ENCODE data around the gene ATP1A4.
"Not testable (repeated sequence)": the region's sequence is repeated elsewhere in the genome, so short reads cannot be mapped to it uniquely, and the experiment has no call there.

Gene ATP1A4

GRCh38 chr1:160151303-160151702 lies at the start of gene ATP1A4:
ATP1A4 (plus strand) TSS chr1:160151603; CDS start chr1:160152041, 438 bp downstream.
- no peak for DNase-seq (ENCODE audit: low read depth in 2 of 2)

GRCh38 chr1:160101717-160102522 lies 49.5 kb upstream of the ATP1A4 start:
- DNase-seq (ENCODE audit: low read depth in 2 of 2) = no peak

- no peak for DNase-seq (ENCODE audit: low read depth in 2 of 2)
Measured at GRCh38 chr1:160103658-160104408, 47.6 kb upstream of the ATP1A4 start.

- no peak for DNase-seq (ENCODE audit: low read depth in 2 of 2)
Measured at GRCh38 chr1:160104486-160104885, 46.9 kb upstream of the ATP1A4 start.

GRCh38 chr1:160105155-160105554 lies 46.2 kb upstream of the ATP1A4 start:
- DNase-seq (ENCODE audit: low read depth in 2 of 2) = no peak

- DNase-seq (ENCODE audit: low read depth in 2 of 2) = no peak
Measured at GRCh38 chr1:160107512-160107911, 43.9 kb upstream of the ATP1A4 start.

GRCh38 chr1:160108888-160109662 lies 42.3 kb upstream of the ATP1A4 start:
- peak in 1 of 2 donors; percentile 45 for DNase-seq (ENCODE audit: low read depth in 2 of 2)

- no peak for DNase-seq (ENCODE audit: low read depth in 2 of 2)
Measured at GRCh38 chr1:160109686-160110085, 41.7 kb upstream of the ATP1A4 start.

GRCh38 chr1:160111462-160111861 lies 39.9 kb upstream of the ATP1A4 start:
- DNase-seq (ENCODE audit: low read depth in 2 of 2) = not testable (repeated sequence)

GRCh38 chr1:160112357-160112756 lies 39.0 kb upstream of the ATP1A4 start:
- no peak for DNase-seq (ENCODE audit: low read depth in 2 of 2)

GRCh38 chr1:160113407-160113806 lies 38.0 kb upstream of the ATP1A4 start:
- no peak for DNase-seq (ENCODE audit: low read depth in 2 of 2)

GRCh38 chr1:160114085-160114484 lies 37.3 kb upstream of the ATP1A4 start:
- no peak for DNase-seq (ENCODE audit: low read depth in 2 of 2)

- no peak for DNase-seq (ENCODE audit: low read depth in 2 of 2)
Measured at GRCh38 chr1:160115545-160116282, 35.7 kb upstream of the ATP1A4 start, which contains the start of gene ATP1A2. ATP1A2 (plus strand) TSS chr1:160115759; CDS start chr1:160115862, 103 bp downstream.

- DNase-seq (ENCODE audit: low read depth in 2 of 2) = no peak
Measured at GRCh38 chr1:160116283-160117147, 34.9 kb upstream of the ATP1A4 start.

GRCh38 chr1:160117300-160117699 lies 34.1 kb upstream of the ATP1A4 start:
- no peak for DNase-seq (ENCODE audit: low read depth in 2 of 2)

- no peak for DNase-seq (ENCODE audit: low read depth in 2 of 2)
Measured at GRCh38 chr1:160117709-160118183, 33.7 kb upstream of the ATP1A4 start.

GRCh38 chr1:160118928-160119327 lies 32.5 kb upstream of the ATP1A4 start:
- DNase-seq (ENCODE audit: low read depth in 2 of 2) = no peak

GRCh38 chr1:160120797-160121196 lies 30.6 kb upstream of the ATP1A4 start:
- no peak for DNase-seq (ENCODE audit: low read depth in 2 of 2)

- no peak for DNase-seq (ENCODE audit: low read depth in 2 of 2)
Measured at GRCh38 chr1:160121388-160121787, 30.0 kb upstream of the ATP1A4 start.

GRCh38 chr1:160122978-160123495 lies 28.4 kb upstream of the ATP1A4 start:
- DNase-seq (ENCODE audit: low read depth in 2 of 2) = no peak
